Endothelial cell of hepatic sinusoid (primary cell): ENCODE measurements around the gene FRMD6.
"Not testable (repeated sequence)": the region's sequence is repeated elsewhere in the genome, so short reads cannot be mapped to it uniquely, and the experiment has no call there.

Experiments
- in situ Hi-C: cut with HindIII; loops from 2 replicates; pipeline ENCODE4 v1.10.0; 2017; ENCODE audit warnings: low sequenced_read_pairs

The FRMD6 gene

DNA sequence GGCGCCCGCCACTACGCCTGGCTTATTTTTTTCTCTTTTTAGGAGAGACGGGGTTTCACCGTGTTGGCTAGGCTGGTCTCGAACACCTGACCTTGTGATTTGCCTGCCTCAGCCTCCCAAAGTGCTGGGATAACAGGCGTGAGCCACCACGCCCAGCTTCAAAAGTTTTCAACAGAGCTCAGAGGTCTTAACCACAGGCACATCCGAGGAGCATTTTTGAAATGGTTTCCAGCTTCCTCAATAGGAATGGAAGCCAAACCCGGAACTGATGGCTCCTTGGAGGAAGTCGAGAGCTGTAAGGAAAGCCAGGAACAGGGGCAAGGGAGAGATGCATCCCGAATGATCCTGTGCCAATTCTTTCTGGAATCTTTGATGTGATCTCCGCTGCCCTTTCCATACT is 114.0 kb downstream of the FRMD6 start:
- in situ Hi-C loops: not testable (repeated sequence)

DNA sequence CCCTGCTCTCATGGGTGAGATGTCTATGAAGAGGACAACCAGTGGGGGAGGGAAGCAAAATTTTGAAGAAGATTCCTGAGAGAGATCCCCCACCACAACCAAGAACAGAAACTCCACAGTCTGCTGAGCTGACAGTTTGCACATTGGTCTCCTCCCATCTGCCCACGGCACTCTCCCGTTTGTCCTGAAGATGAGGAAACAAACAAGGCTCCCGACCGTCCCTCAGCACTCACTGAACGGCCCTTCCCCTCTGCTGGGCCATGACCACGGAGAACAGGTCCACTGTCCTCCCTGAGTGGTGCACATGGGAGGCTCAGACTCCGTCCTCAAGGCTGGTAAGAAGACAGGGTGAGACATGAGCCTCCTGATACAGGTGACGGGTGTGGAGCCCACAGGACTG is 114.9 kb downstream of the FRMD6 start:
- in situ Hi-C loops: not testable (repeated sequence)

DNA sequence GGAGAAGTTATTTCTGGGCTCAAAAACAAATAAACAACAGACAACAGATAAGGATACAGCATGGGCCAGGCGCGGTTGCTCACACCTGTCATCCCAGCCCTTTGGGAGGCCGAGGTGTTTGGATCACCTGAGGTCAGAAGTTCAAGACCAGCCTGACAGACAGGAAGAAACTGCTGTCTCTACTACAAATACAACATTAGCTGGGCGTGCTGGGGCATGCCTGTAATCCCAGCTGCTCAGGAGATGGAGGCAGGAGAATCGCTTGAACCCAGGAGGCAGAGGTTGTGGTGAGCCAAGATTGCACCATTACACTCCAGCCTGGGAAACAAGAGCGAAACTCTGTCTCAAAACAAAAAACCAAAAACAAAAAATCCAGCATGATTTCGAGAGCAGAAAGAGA is 117.6 kb downstream of the FRMD6 start:
- in situ Hi-C loops: not testable (repeated sequence)

DNA sequence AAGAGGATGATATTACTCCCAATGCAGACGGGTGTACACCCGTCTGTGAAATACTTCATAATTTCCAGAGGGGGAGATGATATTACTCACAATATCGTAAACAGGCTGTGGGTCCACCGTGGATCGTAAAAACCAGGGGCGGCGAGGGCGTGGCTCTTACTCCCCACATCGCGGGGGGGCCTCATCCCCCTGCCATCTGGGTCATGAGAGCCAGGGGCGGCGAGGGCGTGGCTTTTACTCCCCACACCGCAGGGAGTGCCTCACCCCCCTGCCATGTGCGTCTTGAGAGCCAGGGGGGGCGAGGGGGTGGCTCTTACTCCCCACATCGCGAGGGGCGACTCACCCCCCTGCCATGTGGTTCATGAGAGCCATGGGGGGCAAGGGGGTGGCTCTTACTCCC is 122.5 kb downstream of the FRMD6 start:
- in situ Hi-C loops: no loop called here

DNA sequence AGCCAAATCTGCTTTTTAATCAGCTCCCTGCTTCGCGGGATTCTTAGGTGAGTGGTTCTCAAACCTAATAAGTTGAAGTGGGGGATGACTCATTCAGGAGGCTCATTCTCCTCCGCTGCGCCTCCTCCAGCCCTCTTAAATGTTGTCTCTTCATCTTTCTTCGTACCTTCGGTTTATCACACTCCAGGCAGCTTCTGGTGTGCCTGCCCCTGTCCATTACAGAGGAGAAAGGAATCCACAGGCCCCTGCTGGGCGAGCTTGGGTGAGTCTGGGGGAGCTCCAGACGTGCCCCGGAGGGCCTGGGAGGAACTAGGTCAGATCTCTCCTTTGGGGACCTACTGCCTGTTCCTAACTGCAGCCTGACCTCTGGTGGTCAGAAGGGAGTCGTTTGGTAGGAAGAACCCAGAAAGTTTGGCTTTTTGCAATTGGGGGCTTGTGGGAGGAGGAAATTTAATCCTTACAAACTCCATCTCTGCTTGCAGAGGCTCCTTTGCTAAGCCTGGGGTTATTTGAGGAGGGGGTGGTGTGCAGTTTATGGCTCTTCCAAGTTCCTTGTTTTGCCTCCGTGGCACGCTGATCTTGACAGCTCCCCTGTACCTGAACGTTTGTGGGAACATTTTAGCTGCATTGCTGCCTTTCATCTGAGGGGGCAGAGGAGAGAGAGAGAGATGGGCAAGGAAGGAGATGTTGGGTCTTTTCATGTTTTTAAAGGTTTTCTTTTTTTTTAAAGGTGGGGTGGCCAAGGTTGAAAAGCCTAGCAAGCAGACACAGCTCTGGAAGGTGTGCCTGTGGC is 124.6 kb downstream of the FRMD6 start:
- in situ Hi-C loops: no loop called here

DNA sequence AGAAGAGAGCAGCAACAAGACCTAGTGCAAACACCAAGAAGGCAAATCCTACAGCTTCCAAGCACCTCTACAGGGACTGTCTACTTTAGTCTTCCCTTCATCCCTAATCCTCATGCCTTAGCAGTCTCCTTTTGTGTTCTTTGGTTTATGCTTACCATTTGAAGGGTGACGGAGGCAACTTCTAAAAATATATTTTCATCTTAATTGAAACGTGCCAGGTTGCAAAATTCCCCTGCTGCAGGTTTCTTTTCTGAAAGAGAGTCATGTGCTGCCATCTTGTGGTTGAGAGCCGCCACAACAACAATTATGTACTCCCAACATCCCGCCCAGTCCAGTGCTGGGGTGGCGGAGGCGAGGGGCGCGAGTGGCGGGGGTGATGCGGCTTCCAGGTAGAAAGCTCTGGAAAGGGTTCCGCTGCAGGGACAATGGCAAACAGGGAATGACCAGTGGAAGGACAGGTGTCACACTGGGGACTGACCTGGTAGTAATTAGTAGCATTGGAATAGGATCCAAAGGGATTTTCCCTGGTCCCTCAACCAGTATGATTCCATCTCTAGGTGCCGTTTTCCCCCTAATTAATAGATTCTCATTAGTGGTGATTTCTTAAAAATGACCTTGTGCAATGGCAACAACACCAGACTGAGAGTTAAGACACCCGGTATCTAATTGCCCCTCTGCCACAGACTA is 128.4 kb downstream of the FRMD6 start:
- in situ Hi-C loops: loop anchor here (10.0 kb wide), 2 partner anchors 335 to 495 kb away; no protein-coding TSS in a partner anchor
